A204.1 (cell line): ENCODE data around the gene KIF7.
"Not testable (repeated sequence)": the region's sequence is repeated elsewhere in the genome, so short reads cannot be mapped to it uniquely, and the experiment has no call there.

Experiments
- FAIRE-seq: peaks from 2 replicates; lab custom pipeline; 2012; peaks lifted over from hg19 to GRCh38; lab: Jason Lieb, UNC

The KIF7 gene

GRCh38 chr15:89654847-89655805, at the start of gene KIF7:
Gene KIF7 (minus strand): TSS chr15:89655467. CDS start chr15:89652930, 2,537 bp downstream.
- no peak for FAIRE-seq

GRCh38 chr15:89704411-89704810, 49.1 kb upstream of the KIF7 start:
- FAIRE-seq: no peak

DNA sequence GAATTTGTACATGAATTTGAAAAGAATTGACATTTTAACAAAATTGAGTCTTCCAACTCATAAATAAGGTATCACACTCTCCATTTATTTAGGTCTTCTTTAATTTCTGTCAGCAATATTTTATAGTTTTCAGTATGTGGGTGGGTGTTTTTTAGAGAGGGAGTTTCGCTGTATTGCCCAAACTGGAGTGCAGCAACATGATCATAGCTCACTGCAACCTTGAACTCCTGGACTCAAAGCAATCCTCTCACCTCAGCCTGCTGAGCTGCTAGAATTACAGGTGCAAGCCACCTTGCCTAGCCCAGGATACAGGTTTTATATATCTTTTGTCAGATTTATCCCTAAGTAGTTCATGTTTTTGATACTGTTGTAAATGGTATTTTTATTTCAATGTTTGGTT, 39.9 kb upstream of the KIF7 start:
- no peak for FAIRE-seq

GRCh38 chr15:89693696-89694095, 38.4 kb upstream of the KIF7 start:
- FAIRE-seq: no peak

DNA sequence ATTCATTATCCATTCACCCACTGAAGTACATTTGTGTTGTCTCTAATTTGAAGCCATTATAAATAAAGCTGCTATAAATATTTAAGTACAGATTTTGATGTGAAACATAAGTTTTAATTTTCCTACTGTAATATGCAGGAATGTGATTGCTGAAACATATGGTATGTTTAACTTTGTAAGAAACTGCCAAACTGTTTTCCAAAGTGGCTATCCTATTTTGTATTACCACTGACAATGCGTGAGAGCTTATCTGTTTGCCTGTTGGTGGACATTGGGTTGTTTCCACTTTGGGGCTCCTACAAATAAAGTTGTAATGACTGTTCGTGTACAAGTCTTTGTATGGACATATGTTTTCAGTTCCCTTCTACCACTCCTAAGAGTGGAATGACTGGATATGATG, 37.8 kb upstream of the KIF7 start:
- no peak for FAIRE-seq

DNA sequence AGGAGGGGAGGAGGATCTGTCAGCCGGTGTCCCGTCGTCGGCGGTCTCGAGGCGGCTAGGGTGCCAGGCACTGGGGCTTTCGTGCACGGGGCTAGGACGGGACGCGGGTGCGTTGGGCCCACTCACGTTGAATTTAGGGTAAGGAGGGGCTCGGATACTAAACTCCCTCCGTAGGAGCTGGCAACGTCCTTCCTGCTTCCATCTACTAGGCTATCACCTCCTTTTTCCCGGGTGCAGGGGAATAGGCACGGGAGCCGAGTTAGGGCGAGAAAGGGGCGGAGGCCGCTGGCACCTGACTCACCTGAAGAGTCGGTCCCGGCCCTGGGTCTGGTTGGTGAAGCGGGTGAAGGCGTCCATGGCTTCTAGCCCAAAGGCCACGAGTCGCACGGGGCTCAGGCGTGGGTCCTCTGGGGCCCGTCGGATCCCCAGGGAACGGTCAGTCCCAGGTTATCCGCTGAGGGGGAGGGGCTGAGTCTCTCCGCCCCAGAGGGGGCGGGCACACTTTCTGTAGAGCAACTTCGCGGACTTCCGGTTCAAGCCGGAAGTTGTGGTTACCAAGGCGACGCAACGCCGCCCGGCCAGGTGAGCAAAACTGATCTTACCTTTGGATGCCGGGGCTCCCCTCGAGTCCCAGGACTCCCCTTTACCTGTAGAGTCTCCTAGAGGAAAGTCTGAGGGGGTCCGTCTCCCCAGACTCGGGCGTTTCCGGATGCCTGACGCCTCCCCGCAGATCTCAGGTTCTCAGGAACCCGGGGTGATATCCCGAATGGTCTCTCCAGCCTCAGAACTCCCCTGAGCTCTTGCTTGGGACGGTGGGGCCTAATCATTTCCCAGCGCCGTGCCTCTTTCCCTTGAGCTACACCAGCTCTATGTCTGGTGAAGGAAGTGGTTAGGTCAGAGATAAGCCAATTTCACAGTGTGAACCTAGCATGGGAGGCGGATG, 35.3 kb upstream of the KIF7 start, which contains the start of the genes PEX11A and WDR93:
PEX11A (minus strand) TSS at position 479 of the 943 bp plus-strand sequence; CDS start at position 357, 122 bp downstream.
WDR93 (plus strand) TSS at position 536 of the 943 bp plus-strand sequence. CDS start 10,936 bp downstream, outside the sequence.
- no peak for FAIRE-seq

DNA sequence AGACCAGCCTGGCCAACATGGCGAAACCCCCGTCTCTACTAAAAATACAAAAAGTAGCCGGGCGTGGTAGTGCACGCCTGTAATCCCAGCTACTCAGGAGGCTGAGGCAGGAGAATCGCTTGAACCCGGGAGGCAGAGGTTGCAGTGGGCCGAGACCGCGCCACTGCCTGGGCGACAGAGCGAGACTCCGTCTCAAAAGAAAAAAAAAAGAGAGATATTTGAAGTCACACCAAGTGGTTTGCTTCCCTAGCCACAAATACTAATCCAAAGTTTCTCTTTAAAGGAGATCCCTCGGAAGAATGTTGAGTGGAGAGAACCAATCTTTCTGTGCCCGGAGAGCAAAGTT, 34.6 kb upstream of the KIF7 start:
- FAIRE-seq: not testable (repeated sequence)

DNA sequence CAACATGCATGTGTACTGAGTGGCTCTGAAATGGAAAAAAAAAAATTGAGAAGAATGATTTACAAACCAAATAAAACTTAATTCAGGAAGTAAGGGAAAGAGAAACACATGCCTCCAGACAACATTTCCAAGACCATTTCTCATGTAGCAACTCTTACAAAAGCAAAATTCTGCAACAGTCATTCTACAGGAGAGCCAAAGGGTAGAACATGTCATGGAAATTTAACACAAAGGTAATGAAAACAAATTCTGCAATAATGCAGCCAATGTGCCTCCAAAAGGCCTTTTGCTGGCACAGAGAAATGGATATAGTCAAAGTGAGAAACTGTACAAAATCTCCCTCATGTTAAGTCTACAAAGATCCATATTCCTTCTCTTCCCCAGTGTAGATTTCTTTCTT, 31.3 kb upstream of the KIF7 start:
- no peak for FAIRE-seq

DNA sequence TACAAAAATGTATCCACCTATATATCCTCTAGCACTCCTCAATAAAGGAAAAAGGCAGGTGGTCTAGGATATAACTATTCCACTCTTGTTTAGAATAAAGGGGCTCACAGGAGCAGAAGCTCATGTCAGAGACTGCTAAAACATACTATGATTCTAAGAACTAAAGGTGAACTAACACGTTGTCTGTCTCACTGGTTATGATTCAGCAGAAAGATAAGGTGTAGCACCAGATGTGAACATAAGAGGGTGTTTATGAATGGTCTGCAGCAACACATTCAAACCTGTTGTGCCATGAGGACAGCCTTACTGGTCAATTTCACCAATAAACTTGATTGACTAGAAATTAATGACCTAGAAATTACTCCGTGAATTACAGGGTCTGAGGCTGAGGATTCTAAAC, 30.7 kb upstream of the KIF7 start:
- FAIRE-seq: no peak

GRCh38 chr15:89681146-89681545, 25.9 kb upstream of the KIF7 start:
- FAIRE-seq: no peak

DNA sequence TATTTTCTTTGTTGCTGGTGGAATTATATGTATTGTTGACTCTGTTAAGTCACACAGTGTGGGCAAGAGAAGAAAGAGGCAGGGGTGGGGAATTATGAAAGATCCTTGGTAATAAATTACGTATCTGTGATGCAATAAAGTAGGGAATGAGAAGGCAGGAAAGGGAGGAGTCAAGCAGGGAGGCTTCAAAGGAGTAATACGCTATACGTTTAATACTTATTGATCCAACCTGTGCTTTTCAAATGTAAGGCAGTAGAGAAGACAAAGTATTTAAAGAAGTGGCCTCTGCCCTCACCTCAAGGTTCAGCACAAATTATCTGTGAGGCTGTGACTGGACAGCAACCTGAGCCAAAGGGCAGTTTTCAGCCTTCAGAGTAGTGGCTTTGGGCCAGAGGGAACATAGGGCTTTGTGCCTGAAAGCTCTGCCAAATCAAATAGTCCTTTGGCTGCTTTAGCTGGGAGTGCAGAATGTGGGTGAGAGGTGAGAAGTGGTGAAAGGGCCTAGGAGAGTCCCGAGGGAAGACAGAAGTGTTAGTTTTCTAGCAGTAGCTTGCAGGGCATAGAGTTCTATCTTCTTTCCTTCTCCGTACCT, 25.1 kb upstream of the KIF7 start:
- no peak for FAIRE-seq

- FAIRE-seq: no peak
Measured at GRCh38 chr15:89679212-89679611, 23.9 kb upstream of the KIF7 start, which contains the start of gene PLIN1. Gene PLIN1 (minus strand): TSS chr15:89679367. CDS start chr15:89677489, 1,878 bp downstream.

DNA sequence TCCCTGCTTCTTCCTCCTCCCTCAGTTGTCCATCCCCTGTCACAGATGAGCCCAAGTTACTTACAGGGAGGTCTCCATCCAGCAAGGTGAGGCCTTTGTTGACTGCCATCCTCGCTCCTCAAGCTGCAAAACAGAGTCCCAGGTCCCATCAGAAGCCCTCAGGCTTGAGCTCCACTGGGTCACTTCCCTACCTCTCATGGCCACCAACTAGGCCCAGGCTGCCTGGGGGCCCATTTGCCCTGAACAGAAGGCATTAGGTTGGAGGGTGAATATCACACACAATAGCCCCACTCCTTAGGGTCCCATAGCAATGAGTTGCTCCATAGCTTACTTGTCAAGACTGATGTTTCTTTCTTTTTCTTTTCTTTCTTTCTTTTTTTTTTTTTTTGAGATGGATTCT, 22.1 kb upstream of the KIF7 start:
- FAIRE-seq: no peak

DNA sequence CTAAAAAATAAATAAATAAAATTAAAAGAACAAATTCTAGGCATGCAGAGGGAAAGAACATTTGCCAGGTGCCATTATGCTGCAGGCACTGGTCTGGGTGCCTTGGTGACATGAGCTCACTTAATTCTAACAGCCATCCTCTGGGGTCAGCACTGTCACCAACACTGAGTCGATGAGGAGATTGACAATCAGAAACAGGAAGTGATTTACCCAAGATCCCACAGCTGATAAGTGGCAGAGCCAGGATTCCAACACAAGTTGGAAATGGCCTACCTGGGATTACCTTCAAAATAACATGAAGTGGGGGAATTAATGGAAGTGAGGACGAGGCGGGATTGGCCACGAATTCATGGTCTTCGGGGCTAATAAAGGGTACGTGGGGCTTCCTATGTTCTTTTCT, 20.3 kb upstream of the KIF7 start:
- FAIRE-seq: no peak

- FAIRE-seq: no peak
Measured at GRCh38 chr15:89674526-89674925, 19.3 kb upstream of the KIF7 start.

DNA sequence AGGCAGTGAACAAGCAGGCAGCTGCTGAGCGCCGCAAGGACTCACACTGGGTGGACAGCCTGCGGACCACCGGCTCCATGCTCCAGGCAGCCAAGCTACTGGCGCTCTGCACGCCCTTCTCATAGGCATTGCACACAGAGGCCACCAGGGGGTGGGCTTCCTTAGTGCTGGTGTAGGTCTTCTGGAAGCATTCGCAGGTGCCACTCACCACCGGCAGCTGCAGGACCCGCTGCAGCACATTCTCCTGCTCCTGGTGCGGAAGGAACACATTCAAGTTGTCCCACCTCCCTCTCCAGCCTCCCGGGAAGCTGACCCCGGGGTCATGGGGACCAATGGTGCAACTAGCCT, 17.9 kb upstream of the KIF7 start:
- no peak for FAIRE-seq

DNA sequence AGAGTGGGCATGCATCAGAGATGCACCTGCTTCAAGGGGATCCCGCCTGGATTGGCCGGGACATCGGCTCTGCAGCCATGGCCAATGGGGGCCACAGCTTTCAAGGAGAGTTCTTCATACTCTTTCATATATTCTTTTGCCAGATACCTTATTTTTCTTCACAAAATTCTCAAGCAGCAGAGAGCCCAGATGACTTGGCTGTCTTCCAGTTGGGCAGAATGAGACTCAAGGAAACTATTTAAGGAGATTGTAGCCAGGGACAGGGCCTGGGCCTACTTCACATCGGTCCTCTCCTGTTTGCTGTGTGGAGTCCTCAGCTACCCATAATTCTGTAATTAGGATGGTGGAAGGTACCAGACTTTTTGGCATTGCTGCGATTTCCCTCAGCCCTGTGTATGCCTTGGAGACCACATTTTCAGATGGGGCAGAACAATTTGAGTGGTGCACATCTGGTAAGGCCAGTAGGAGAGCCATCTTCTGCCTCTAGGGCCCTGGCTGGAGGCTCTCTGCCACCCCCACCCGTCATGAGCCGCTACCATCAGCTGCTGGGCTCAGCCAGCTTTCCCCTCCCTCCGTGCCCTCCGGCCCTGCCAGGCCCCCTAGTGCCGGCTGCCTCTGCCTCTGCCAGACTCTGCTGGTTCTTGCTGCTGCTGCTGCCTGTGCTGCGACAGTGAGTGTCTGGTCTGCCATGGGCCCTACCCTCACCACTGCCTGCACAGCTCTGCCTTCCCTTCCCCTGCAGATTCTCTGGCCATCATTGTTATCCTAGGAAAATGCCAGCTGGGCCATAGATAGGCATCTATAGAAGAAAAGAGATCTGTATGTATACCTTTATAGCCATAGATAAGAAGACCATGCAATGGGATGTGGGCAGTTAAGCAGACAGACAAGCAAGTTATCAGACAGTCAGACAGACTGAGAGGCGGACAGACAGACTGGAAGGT, 17.2 kb upstream of the KIF7 start:
- no peak for FAIRE-seq

DNA sequence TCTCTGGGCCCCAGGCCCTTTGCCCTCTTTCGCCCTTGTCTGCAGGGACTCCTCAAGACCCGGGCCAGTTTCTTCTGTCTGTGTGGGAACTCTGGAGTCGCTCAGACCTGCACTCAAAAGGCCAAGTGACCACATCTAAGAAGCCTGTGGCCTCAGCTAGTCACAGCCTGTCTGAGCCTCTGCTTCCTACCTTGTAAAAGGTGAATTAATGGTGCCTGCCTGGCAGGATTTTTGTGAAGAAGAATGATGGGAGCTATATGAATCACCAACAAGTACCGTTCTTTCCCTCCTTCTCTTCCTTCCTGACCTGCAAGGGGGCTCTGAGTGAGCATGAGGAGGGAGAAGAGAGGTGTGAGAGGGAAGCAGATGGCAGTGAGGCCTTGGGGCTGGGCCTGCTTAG, 16.4 kb upstream of the KIF7 start:
- FAIRE-seq: no peak

DNA sequence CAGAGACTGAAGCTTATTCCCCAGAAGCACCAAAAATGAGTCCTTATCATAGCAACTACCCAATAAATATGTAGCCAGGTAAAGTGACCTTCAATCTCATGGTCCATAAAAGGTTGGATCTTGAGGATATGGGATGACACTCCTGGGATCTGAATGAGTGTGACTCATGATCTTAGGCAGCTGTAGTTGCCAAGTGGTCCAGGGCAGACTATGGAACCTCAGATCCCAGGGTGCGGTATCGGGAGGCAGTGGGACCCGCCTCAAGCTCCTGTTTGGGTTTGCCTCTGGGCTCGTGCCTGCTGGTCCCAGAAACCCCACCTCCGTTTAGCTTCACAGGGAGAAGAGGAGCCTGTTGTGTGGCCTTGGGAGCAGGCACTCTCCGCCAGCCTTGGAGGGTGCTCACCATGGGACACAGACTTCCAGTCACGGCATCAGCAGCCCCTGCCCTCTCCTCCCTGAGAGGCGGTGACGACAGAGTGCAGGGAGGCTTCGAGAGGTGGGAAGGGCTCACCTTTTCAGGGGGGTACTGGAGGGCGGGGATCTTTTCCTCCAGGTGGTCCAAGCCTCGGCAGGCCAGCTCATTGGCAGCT, 15.8 kb upstream of the KIF7 start:
- no peak for FAIRE-seq

DNA sequence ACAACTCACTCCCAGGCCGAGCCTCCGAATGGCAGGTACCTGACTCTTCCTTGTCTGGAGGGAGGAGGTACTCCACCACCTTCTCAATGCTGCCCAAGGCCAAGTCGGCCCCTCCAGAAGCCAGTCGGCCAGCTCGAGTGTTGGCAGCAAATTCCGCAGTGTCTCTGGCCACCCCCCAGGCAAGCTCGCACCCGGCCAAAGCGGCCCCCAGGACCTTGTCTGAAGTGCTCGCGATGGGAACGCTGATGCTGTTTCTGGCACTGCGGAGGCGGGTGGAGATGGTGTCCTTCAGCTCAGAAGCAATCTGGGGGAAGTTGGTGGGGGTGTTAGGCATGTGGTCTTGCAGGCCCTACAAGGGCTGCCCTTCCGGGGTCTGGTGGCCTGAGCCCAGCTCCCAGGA, 14.7 kb upstream of the KIF7 start:
- FAIRE-seq: no peak

GRCh38 chr15:89669309-89669865, 14.1 kb upstream of the KIF7 start:
- FAIRE-seq: no peak
